Measurements from ENCODE around the gene EME1.
"Not testable (repeated sequence)": the region's sequence is repeated elsewhere in the genome, so short reads cannot be mapped to it uniquely, and the experiment has no call there.

GRCh38 chr17:50333291-50334057 is 39.6 kb upstream of the EME1 start:
- TF ChIP-seq CTCF, POLR2A (IDR thresholded peaks at IDR 0.05): not testable (repeated sequence)
